GM12801 (cell line): ENCODE data around the gene PRDM1.

Experiments
- TF ChIP-seq, protein P1 (sequence below): IDR thresholded peaks from one replicate; pipeline ENCODE4 v1.5.1; 2011; ENCODE audit warnings: control low read depth; ENCODE audit not compliant: insufficient read length; ENCODE audit errors: extremely low read depth

Gene PRDM1

DNA sequence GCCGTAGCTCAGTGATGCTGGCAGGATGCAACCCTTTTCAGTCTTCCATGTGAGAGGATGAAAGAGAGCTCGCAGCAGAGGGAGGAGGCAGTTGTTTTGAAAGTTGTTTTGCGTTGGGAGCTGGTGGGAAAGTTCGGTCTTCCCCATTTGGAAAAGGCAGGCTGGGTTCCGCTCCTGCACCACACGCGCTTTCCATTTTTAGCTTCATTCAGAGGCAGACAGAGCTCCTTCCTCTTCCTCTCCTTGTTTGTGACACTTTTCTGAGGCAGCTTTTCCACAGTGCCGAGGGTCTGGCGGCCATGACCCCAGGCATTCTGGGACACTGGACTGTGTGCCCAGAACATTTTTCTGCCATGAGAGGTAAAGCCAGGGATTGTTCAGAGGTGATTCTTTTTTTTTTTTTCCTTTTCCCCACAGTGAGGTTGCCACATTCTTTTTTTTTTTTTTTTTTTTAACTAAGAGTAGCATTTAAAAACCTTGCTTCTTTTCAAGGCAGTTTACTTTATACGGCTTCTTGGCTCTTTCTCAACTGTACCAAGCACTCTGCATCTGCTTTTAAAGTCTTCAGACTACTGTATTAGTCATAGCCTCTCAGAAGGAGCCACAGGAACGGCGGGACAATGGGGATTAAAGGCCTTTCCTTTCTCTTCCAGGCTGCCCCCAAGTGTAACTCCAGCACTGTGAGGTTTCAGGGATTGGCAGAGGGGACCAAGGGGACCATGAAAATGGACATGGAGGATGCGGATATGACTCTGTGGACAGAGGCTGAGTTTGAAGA is 1.6 kb downstream of the PRDM1 start:
- TF ChIP-seq, protein P1, sequence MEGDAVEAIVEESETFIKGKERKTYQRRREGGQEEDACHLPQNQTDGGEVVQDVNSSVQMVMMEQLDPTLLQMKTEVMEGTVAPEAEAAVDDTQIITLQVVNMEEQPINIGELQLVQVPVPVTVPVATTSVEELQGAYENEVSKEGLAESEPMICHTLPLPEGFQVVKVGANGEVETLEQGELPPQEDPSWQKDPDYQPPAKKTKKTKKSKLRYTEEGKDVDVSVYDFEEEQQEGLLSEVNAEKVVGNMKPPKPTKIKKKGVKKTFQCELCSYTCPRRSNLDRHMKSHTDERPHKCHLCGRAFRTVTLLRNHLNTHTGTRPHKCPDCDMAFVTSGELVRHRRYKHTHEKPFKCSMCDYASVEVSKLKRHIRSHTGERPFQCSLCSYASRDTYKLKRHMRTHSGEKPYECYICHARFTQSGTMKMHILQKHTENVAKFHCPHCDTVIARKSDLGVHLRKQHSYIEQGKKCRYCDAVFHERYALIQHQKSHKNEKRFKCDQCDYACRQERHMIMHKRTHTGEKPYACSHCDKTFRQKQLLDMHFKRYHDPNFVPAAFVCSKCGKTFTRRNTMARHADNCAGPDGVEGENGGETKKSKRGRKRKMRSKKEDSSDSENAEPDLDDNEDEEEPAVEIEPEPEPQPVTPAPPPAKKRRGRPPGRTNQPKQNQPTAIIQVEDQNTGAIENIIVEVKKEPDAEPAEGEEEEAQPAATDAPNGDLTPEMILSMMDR = no peak

DNA sequence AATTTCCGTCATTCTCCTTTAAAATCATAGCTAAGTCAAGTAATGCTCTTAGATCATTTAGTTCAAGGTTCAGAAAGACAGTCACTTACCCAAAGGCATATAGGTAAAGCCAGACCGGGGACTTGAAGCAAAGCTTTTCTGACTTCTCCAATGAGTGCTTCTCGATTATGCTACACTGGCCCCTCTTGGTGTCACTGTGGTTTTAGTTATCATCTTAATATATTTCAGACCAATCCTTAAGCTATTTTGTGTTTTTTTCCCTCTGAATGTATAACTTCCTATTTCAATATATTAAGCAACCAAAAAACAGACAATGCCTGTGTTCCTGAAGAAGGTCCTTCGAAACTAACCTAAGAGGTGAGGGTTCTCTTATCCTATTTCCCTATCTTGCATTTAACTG is 3.9 kb downstream of the PRDM1 start:
- TF ChIP-seq, protein P1 = no peak

DNA sequence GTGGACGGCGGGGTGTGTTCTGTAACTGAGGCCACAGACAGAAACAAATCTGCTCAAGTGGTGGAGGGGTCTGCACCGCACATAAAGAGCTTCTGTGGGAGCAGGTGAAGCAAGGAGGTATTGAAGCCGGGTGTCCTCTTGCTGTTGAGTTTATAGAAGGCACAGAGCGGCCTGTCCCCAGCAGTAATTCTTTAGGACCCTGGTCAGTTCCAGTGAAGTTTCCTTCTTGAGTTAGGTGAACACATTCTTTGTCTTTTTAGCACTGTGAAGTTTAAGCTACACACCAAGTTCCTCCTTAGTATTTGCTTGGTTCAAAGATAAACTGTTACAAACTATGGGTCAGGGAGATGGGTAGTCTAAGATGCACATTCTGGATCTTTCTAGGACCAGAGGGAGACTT is 6.1 kb downstream of the PRDM1 start:
- TF ChIP-seq, protein P1 = no peak

DNA sequence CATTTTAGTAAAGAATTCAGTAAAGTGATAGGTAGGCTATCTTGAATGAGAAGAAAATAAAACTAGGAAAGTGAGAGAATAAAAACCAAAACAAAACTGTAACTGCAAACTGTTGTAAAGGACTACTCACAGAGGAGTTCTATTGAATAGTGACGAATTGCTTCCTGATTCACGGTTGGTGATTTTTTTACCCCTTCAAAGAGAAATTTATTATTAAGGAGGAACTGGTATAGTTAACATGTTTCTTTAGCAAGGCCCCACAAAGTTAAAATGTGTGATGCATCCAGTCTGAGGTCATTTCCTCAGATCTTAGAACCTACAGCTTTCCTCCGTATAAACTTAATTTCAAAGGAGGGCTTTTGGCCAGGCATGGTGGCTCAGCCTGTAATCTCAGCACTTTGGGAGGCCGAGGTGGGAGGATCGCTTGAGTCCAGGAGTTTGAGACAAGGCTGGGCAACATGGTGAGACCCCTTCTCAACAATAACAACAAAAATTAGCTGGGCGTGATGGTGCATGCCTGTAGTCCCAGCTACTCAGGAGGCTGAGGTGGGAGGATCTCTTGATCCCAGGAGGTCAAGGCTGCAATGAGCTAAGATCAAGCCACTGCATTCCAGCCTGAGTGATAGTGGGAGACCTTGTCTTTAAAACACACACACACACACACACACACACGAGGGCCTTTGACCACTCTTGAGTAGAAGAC is 8.3 kb downstream of the PRDM1 start:
- TF ChIP-seq, protein P1 = no peak

DNA sequence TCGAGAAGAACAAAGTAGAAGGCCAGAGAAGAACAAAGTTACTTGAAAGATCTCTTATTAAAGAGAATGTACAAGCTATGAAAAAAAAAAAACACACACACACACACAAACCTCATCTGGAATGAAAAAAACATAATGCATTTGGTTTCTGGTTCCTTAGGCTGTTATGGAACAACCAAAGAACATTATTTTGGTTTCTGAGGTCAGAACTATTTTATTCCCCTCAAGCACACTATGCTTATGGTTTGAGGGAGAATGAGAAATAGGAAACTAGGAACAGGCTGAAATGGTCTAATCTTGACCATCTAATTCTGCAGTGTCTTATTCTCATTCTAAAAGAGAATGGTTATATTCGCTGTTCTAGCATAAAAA is 8.8 kb downstream of the PRDM1 start:
- TF ChIP-seq, protein P1 = no peak

DNA sequence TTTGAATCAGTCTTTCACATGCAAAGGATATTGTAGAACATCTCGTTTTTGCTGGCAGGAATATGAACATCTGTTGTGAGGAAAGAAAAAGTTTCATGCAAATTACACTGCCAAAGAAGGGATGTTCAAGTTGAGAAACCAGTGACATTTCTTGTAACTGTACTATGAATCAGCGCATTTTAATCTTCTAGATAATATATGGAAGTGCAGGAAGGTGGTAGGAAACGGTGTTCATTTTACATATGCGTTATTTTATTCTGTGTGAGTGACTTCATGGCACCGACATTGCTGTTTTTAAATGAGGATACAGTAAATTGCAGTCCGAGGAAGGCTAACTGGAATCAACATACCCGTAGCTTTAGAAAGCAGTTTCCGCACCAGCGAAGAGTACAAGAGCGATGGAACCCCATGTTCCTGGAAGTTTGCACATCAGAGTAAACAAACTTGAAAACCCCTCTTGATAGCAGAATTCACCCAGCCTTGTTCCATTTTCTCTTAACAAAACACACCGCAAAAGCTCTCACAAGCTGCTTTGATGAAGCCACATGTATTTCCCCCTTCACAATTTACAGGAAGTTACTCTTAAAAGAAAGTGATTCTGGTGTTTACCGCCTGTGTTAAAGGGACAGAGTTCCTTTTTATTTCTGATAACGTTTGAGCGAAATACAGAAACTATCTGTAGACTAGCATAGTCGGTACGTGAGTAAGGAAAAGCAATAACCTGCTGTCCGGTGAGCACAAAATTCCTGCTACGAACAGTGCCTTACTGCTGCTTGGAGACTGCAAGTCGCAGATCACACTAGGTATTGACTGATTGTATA is 11.5 kb downstream of the PRDM1 start:
- TF ChIP-seq, protein P1 = no peak

DNA sequence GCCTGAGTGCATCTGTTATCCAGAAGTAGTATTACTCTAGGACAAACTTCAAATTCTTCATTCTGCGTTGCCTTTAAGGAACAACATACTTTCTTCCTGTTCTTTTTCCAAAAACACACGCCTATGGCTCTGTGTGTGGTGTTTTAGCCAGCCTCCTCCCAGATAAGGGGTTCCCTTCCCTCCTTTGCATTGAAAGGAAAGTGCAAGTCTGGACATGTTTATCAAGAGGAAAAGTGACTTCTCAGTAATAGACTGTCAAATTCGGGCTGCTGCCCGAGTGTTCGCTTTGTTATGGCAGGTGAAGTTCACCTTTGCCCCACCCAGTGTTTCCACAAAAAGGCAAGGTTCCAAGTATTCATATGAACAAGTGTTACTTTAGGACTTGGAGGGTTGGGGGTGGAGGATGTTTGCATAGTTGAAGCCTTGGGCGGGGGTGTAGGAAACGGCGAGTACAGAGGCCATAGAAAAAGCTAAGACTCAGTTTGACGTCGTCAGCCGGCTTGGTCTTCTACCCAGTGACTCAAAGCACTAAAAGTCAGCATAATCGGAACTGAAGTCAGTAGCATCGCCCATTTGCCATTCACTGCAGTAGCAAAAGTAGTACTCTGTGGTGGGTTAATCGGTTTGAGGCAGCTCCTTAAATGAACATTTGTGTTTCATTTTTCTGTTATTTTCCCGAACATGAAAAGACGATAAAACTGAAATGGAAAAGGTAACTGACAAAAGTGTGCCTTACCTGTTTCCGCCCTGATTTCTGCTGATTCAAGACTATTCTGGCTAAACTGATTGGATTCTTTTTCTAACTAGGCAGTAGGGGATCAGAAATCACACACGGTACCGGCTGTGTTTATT is 12.5 kb downstream of the PRDM1 start:
- TF ChIP-seq, protein P1 = no peak
